Measurements from ENCODE around the gene USH2A. TPM values are rescaled to one million over a fixed set of nuclear protein-coding genes. Genes with fewer than 3 reads are reported as not detected.

The USH2A gene
- total RNA-seq, 2 experiments from 2014 or later = not detected

- H3K27ac ChIP-seq (ENCODE audit: low read depth in 1 of 2, low read length in 2 of 2) = no peak overlapping the region
- H3K4me3 ChIP-seq (ENCODE audit: low read length) = no peak overlapping the region
- no peak for ATAC-seq (ENCODE audit: poor library complexity)
- no peaks in the 10 kb centered on the region for H3K27me3 ChIP-seq (ENCODE audit: control insufficient read depth in 1 of 2, insufficient read depth in 2 of 2, low read length in 2 of 2)
- H3K4me3 Mint-ChIP-seq = no peak overlapping the region
- no peaks in the 10 kb centered on the region for H3K4me1 Mint-ChIP-seq (ENCODE audit: low read depth)
- H3K27ac Mint-ChIP-seq = no peak overlapping the region
- no peaks in the 10 kb centered on the region for H3K27me3 Mint-ChIP-seq
- ChIA-PET CTCF (no interaction called here), POLR2A (no interaction called here)
- peaks cover 2% of the 10 kb centered on the region for H3K9me3 Mint-ChIP-seq
- H3K36me3 ChIP-seq (ENCODE audit: insufficient read depth, low read length) = no peaks in the 10 kb centered on the region
- no peak for TF ChIP-seq CTCF (IDR thresholded peaks at IDR 0.05)
- H3K4me1 ChIP-seq (ENCODE audit: insufficient read depth, low read length) = no peaks in the 10 kb centered on the region
- H3K9me3 ChIP-seq (ENCODE audit: control insufficient read depth in 1 of 2, insufficient read depth in 1 of 2, low read length in 2 of 2) = no peaks in the 10 kb centered on the region
- DNase-seq = no peak
- intact Hi-C loops (cut with DNase I, micrococcal nuclease) = no loop called here
- no peaks in the 10 kb centered on the region for H3K36me3 Mint-ChIP-seq (ENCODE audit: low read depth)
Observed at GRCh38 chr1:215794156-215794555, 629.1 kb downstream of the USH2A start.

- Mint-ChIP-seq H3K27ac (no peak overlapping the region), H3K9me3 (peaks cover 2% of the 10 kb centered on the region), H3K4me3 (no peak overlapping the region), H3K4me1 (ENCODE audit: low read depth) (no peaks in the 10 kb centered on the region), H3K36me3 (ENCODE audit: low read depth) (no peaks in the 10 kb centered on the region), H3K27me3 (no peaks in the 10 kb centered on the region)
- no peak for DNase-seq
- Histone ChIP-seq H3K4me3 (ENCODE audit: low read length) (no peak overlapping the region), H3K9me3 (ENCODE audit: control insufficient read depth in 1 of 2, insufficient read depth in 1 of 2, low read length in 2 of 2) (no peaks in the 10 kb centered on the region), H3K27me3 (ENCODE audit: control insufficient read depth in 1 of 2, insufficient read depth in 2 of 2, low read length in 2 of 2) (no peaks in the 10 kb centered on the region), H3K27ac (ENCODE audit: low read depth in 1 of 2, low read length in 2 of 2) (no peak overlapping the region), H3K36me3 (ENCODE audit: insufficient read depth, low read length) (no peaks in the 10 kb centered on the region), H3K4me1 (ENCODE audit: insufficient read depth, low read length) (no peaks in the 10 kb centered on the region)
- CTCF ChIA-PET = no interaction called here
- intact Hi-C loops (cut with DNase I, micrococcal nuclease) = no loop called here
- ATAC-seq (ENCODE audit: poor library complexity) = no peak
- no peak for TF ChIP-seq CTCF (IDR thresholded peaks at IDR 0.05)
- POLR2A ChIA-PET = no interaction called here
Observed at GRCh38 chr1:215793180-215793579, 630.1 kb downstream of the USH2A start.

DNA sequence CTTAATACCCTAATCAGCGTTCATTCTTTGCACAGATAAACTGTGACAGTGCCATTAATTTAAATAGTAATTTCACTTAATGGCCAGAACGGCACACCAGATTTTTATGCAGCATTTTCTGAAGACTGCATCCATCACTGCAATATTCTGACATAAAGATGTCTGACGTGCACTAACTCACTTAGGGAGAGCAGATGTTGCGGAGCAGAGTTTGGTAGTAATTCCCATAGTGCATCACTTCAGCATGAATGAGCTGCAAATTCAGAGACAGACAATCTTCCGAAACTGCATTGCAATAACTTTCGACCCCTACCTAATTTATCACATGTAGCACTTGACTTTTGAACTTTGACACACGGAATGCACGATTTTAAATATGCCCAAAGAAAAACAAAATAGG is 630.8 kb downstream of the USH2A start:
- Histone ChIP-seq H3K9me3 (ENCODE audit: control insufficient read depth in 1 of 2, insufficient read depth in 1 of 2, low read length in 2 of 2) (no peaks in the 10 kb centered on the region), H3K36me3 (ENCODE audit: insufficient read depth, low read length) (no peaks in the 10 kb centered on the region), H3K27me3 (ENCODE audit: control insufficient read depth in 1 of 2, insufficient read depth in 2 of 2, low read length in 2 of 2) (no peaks in the 10 kb centered on the region), H3K27ac (ENCODE audit: low read depth in 1 of 2, low read length in 2 of 2) (no peak overlapping the region), H3K4me3 (ENCODE audit: low read length) (no peak overlapping the region), H3K4me1 (ENCODE audit: insufficient read depth, low read length) (no peaks in the 10 kb centered on the region)
- ATAC-seq (ENCODE audit: poor library complexity) = no peak
- POLR2A ChIA-PET = no interaction called here
- no peak for DNase-seq
- no peaks in the 10 kb centered on the region for H3K9me3 Mint-ChIP-seq
- H3K36me3 Mint-ChIP-seq (ENCODE audit: low read depth) = no peaks in the 10 kb centered on the region
- CTCF ChIA-PET = no interaction called here
- no peak for TF ChIP-seq CTCF (IDR thresholded peaks at IDR 0.05)
- H3K27me3 Mint-ChIP-seq = no peaks in the 10 kb centered on the region
- no peaks in the 10 kb centered on the region for H3K4me1 Mint-ChIP-seq (ENCODE audit: low read depth)
- H3K4me3 Mint-ChIP-seq = no peak overlapping the region
- intact Hi-C loops (cut with DNase I, micrococcal nuclease) = no loop called here
- H3K27ac Mint-ChIP-seq = no peak overlapping the region
